GM19328 (cell line): Measurements from ENCODE around the gene TMEM245.
"Not testable (repeated sequence)": the region's sequence is repeated elsewhere in the genome, so short reads cannot be mapped to it uniquely, and the experiment has no call there.

Experiments
- ATAC-seq: cut with Tn5 transposase; IDR thresholded peaks from one replicate; pipeline ENCODE4 v1.9.1; 2021; ENCODE audit warnings: mild to moderate bottlenecking, moderate library complexity; ENCODE audit not compliant: unreplicated experiment

The TMEM245 gene

DNA sequence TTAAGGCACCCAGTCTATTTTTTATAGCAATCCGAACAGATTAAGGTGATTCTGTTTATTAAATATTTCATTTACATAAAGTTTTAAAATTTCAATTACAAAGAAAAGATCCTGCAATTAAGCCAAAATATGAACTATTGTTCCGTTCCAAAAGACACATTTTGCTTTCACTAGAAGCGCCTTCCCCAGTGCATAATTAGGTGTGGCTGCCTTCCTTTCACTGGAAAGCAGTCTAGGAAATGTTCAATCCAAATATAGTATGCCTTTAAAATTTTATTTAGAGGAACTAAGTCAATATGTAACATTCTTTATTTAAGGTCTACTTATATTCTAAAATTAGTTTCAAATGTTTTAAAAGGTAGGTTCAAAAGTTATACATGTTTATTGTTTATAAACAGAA is 114.1 kb downstream of the TMEM245 start:
- ATAC-seq: no peak

GRCh38 chr9:109003116-109003515 is 116.6 kb downstream of the TMEM245 start:
- no peak for ATAC-seq

DNA sequence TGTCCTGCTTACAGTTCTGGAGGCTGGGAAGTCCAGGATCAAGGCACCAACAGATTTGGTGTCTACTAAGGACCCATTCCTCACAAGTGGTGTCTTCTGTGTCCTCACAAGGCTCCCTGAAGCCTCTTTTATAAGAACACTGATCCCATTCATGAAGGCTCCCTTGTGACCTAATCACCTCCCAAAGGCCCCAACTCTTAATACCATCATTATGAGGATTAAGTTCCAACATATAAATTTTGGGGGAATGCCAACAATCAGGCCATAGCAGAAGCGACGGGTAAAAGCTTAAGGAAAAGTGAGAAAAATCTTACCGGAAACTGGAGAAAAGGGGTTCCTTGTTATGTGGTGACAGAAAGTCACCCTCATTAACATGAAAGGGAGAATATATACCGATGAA is 117.6 kb downstream of the TMEM245 start:
- no peak for ATAC-seq

DNA sequence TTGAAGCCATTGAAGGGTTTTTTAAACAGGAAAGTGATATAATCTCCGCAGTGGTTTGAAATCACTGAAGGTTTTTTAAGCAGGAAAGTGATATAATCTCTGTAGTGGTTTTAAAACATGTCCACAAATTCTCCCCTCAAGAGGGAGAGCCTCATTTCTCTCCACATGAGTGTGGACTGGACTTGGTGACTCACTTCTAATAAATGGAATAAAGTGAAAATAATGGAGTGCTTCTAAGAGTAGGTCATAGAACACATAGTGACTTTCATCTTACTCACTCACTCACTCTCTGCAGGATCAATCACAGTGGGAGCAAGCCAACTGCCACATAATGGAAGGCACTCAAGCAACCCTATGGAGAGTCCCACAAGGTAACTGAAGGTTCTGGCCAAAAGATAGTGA is 118.5 kb downstream of the TMEM245 start:
- no peak for ATAC-seq

DNA sequence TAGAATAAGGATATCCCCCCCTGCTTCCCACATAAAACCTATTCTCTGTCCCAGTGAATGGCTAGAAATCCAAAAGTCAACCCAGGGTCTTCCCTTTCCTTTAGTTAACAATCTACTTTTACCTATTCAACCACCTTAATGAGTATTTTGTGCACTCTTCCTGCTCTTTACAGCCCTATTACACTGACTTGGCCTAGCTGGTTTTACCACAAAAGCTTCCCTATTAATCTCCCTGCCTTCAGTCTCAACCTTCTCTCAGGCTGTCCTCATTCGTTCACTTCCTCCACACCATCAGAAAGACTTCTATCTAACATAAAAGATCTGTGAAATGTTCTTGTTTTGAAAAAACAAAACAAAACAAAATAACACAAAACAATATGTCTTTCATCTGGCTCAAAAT is 122.6 kb downstream of the TMEM245 start:
- no peak for ATAC-seq

GRCh38 chr9:108996643-108997042 is 123.1 kb downstream of the TMEM245 start:
- ATAC-seq: no peak

DNA sequence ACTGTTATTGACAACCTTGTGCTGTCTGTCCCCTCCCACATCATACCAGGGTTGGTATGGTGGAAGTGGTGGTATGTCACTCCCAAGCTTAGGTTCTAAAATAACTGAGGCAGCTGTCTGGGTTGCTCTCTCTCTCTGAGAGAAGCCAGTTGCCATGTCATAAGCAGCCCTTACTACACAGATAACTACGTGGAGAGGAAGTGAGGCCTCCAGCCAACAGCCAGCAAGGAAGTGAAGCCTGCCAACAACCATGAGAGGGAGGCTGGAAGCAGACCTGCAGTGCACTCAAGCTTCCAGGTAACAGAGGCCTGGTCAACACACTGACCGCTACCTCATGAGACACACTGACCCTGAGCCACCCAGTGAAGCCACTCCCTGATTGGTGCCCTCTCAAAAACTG is 125.1 kb downstream of the TMEM245 start:
- peak; percentile 80 for ATAC-seq

GRCh38 chr9:108991479-108991878 is 128.3 kb downstream of the TMEM245 start:
- ATAC-seq: no peak

DNA sequence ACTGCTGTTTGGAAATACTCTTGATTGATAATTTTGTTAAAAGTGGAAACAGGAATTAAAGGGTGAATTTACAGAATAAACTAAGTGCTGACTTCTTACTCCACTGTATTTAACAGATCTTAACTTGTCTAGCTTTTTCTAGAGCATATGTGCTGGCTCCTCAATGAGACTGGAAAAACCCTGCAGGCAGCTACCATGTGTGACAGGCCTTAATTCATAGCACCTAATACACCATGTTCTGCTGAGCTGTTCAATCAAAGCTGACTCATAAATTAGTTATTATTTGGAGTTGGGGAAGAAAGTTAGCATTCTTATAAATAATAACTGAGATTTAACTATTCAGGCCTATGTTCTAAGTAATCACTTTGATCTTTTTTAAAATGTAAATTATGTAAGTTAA is 135.9 kb downstream of the TMEM245 start:
- ATAC-seq: no peak

DNA sequence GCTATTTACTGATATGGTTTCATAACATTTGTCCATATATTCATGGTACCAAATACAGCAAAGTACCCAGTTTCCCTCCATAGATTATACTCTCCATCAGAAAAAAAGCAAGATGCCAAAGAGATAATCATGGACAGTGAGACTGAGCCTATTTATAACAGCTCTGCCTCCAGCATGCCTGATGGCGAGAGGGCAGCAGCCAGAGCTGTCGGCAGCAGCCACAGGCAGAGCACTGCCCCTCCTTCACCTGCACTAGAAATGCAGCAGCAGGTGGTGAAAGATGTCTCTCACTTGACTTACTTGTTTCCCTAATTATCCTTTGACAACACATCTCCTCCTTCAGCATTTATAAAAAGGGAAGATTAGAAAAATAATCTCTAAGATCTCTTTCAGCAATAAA is 138.9 kb downstream of the TMEM245 start:
- no peak for ATAC-seq

- no peak for ATAC-seq
These were observed 141.5 kb downstream of the TMEM245 start for GRCh38 chr9:108978205-108978604.

DNA sequence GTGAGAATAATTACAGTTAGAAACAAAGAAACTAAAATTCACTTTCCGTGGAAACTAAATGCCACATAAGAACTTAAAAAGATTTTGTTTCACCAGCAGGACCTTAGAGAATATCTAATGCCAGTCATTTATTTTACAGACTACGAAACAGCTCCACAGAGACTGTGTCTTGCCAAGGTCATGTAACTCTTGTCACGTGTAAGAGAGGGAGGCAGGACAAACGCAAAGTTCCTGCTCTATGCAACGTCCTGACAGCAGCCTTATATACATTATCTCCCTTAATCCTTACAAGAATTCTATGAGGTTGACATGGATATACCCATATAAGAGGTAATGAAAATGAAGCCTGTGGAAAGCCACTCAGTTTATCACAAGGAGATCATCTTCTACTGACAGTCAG is 145.9 kb downstream of the TMEM245 start:
- ATAC-seq: no peak

DNA sequence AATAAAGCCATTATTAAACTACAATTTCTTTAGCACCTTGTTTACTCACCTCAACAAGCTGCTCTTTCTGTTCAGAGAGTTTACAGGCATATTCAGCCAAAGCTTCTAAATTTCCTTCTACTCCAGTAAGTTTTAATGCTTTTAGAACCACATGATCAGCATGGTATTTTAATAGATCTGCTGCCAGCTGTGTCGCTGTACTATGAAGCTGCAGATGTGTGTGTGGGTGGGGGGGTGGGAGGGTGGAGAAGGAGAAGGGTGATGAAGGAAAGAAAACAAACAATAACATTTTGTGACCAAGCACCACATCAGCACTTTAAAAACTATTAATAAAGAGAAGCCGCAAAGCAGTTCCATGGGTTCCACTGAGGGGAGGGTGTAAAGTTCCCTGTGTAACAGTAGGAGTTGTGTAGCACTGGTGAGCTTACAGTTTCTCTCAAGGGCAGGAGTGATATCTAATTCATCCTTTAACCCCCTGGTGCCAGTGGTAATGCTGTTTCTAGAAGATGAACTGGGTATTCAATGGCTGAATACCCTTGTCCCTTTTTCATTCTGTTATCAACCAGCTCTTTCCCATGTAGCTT is 147.0 kb downstream of the TMEM245 start:
- no peak for ATAC-seq

- ATAC-seq: no peak
These were observed 147.6 kb downstream of the TMEM245 start for GRCh38 chr9:108972186-108972585.

DNA sequence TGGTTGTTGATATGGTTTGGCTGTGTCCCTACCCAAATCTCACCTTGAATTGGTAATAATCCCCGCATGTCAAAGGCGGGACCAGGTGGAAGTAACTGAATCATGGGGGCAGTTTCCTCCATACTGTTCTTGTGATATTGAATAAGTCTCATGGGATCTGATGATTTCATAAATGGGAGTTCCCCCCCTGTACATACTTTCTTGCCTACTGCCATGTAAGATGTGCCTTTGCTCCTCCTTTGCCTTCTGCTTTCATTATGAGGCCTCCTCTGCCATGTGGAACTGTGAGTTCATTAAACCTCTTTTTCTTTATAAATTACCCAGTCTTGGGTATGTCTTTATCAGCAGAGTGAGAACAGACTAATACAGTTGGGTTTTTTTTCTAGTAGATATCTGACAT is 148.4 kb downstream of the TMEM245 start:
- ATAC-seq: not testable (repeated sequence)

DNA sequence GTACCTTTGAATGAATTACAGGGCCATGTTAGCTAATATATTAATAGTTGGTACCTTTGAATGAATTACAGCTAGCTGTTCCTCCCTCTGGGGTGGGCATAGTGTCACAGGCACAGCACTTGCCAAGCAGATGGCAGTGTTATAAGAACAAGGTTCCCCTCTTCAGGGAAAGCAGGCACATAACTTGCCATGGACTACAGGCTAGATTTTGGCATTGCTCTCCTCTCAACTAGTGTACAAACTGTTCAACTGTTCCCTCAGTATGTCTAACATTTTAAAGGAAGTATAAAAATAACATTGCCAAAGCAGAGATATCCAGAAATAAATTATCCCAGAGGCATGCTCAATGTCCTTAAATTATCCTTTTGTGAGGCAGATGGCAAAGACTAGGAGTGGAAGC is 151.8 kb downstream of the TMEM245 start:
- ATAC-seq: no peak
